OCI-LY3 (cell line): Measurements from ENCODE around the gene ARHGEF4.

Experiments used
- EZH2phosphoT487 ChIP-seq: fragments of 200-600 bp; shearing (Covaris generic); IDR thresholded peaks from 2 replicates; pipeline ENCODE4 v1.6.1; 2018; ENCODE audit warnings: antibody characterized with exemption, mixed run types, low read depth
- TF ChIP-seq, protein P1 (sequence below): fragments of 200-600, 300-600 bp; sonication (generic); IDR thresholded peaks from 2 replicates; pipeline ENCODE4 v1.5.1; 2014; ENCODE audit warnings: antibody characterized with exemption, low read length, low read depth

DNA sequence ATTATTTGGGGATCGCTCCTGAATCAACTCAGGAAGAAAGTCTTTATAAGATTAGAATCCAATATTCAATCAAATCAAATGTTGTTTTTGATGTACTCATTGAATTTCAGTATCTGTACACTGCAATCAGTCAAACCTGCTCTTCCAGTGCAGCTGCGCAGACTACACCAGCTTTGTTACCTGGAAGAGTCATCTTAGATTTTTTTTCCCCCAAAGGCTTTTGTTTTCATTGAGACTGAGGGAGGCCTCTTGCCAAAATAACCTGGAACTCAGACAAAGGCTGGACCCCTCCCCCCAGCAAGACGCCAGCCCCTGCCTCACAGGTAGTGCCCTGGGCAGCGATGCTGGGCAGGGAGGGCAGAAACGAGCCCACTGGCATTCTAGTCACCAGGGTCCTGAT, 74.8 kb downstream of the ARHGEF4 start:
- TF ChIP-seq, protein P1, sequence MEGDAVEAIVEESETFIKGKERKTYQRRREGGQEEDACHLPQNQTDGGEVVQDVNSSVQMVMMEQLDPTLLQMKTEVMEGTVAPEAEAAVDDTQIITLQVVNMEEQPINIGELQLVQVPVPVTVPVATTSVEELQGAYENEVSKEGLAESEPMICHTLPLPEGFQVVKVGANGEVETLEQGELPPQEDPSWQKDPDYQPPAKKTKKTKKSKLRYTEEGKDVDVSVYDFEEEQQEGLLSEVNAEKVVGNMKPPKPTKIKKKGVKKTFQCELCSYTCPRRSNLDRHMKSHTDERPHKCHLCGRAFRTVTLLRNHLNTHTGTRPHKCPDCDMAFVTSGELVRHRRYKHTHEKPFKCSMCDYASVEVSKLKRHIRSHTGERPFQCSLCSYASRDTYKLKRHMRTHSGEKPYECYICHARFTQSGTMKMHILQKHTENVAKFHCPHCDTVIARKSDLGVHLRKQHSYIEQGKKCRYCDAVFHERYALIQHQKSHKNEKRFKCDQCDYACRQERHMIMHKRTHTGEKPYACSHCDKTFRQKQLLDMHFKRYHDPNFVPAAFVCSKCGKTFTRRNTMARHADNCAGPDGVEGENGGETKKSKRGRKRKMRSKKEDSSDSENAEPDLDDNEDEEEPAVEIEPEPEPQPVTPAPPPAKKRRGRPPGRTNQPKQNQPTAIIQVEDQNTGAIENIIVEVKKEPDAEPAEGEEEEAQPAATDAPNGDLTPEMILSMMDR, result no peak
- no peak for TF ChIP-seq EZH2phosphoT487
